Hematopoietic multipotent progenitor cell treated with erythropoietin and hydrocortisone succinate and interleukin-3 and kit ligand, for 17 days (in vitro differentiated cells): ENCODE measurements around the gene NCOA4.
"Not testable (repeated sequence)": the region's sequence is repeated elsewhere in the genome, so short reads cannot be mapped to it uniquely, and the experiment has no call there.

Source experiments
- DNase-seq: peaks from one replicate; pipeline ENCODE4 v3.0.0-alpha.2; 2015; ENCODE audit warnings: low spot score

The NCOA4 gene

DNA sequence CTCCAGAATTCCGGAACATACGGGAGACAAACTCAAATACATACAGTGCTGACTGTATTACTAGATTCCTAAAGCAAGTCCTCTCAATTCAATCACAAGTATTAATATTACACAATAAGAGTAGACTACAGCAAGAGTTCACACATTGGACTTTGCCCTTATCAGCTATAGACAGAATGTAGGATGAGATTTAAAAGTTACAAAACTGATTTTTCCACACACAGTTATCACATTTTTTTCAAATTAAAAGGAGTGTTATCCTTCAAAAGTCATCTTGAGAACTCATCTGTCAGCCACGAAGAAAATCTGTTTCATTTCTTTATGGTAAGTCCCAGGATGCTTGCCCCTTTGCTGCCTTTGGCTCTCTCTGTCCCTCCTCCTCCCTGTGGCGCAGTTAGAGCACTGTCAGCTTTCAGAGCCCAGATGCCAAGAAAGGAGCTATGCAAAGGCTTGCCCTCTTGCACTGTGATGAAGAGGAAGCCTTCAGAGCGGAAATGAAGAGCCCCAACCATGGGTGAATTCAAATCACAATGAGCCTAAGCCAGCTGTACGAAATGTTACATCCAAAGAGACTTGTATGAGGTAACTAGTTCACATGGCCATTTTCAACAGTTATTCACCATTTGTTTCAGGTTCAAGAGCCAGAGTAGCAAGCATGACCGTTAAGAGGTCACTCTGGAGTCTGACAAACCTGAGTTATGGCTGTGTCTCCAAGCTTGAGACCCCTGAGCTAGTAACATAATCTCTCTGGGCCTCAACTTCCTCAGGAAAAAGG lies 10.7 kb downstream of the NCOA4 start:
- peak; percentile 84 for DNase-seq

DNA sequence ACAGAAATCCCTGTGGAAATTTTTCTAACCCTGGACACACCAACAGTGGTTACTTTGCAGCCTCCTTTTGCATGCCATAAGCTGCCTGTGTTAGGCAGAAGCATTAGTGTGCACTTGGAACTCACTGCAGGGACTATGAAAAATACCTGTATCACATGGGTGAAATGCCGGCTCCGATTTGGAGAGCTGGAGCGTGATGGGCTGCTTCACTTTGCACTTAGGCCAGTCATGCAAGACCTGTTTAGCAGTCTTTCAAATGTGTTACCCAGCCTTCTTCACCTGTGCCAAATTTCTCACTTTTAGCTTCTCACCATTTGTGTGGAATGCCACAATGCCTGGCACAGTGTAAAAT lies 11.3 kb downstream of the NCOA4 start:
- peak; percentile 64 for DNase-seq

DNA sequence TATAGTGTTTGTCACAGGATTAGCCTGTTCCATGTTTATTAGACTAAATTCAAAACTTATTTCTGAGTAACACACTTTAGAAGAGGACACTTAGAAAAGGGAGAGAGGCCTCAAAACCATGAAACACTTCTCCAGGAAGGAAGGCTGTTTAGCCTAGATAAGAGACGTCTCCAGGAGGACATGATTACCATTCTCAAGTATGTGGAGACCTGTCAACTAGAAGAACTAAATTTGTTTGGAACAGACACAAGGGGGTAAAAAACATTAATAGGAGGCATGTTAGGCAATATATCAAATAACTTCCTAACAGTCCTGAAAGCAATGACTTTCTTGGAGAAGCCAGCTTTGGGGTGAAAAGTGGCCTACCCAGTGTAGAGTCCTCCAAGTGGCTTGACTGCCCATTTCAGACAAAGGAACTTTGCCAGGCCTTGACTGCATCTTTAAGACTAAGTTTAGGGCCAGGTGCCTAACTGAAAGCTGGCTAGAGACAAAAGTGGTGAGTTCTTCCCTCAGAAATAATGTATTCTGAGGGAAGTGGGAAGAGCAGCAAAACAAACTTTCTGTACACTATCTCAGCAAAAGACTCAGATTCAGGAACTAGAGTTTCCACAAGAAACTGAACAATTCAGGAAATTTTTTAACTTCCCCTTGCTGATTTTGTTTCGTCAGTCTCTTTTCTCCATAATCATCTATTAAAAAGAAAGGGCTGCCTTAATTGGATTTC lies 11.8 kb downstream of the NCOA4 start:
- DNase-seq: peak; percentile 83

DNA sequence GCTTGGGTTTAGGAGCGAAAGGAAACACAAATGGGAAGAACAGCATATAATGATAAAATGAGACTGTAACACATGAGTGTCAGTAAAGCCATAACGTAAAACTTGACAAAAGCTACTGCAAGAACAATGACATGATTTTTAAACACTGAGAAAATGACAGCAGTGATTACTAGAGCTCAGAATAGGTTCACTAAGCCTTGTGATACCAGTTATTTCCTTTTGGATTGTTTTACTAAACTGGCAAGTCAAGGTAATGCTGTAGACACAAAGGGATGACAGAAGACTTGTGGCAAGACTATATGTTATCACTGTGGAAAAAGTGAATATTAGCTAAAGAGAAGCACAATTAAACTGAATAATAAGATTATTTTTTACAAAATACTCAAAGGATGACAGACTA lies 12.7 kb downstream of the NCOA4 start:
- DNase-seq: no peak

DNA sequence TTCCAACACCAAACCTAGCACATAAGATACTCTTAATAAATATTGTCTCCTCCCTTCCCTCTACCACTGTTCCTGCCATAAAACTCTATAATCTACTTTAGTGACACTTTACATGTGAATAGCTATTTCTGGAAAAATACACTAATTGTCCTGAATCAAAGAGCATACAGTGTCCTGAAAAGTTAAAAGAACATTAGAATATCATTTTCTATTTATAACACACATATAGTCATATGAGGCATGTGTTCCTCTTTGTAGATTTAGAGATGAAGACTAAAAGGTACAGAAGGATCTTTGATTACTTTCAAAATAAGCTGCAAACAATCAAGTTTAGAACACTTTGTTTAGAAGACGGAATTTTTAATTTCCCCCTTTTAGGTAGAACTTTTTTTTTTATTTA lies 13.6 kb downstream of the NCOA4 start:
- peak; percentile 35 for DNase-seq

DNA sequence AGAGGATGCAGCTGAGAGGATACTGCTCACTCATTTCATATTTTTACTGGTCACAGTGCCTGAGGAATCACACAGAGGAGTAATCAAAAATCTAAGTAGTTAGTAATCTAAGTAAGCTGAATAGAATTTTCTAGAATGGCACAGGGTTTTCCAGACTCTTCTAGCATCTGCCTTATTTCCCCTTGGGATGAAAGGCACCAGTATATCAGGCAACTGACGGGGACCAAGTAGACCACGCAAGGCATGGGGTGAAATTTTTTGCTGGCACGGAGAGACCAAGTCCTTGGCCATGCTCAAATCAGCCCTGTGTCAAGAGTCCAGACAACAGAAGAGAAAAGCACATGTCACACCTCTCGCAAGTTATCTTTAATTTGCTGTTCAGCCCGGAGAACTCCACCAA lies 14.2 kb downstream of the NCOA4 start:
- DNase-seq: peak; percentile 52

DNA sequence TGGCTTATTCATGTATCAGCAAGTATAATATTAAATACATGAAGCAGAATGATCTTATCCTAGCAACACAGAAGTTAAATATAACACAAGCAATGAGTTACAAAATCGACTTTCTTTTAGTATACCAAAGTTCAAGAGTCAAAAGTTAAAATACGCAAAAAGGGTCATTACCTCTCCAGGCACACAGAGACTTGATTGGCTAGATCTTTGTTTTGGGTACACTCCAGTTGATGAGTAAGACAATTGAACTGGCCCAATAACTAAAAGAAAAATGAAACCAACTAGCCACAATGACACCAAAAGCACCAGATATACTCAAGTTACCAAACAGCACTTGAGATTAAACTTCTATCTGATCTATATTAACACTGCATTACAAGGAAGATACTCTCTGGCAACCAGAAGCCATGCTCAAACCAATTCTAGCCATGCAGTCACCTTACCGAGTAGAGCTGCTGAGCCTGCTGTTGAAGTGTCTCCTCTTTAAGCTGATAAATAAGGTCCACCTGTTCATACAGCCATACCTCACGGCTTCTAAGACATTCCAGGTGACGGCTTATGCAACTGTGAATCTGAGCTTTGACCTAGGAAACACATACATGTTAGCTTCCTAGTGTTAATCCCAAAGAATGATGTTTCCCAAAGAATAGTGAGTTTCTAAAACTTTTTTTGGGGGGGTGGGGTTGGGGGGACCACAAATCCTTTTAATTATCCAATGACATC lies 15.6 kb downstream of the NCOA4 start:
- peak; percentile 48 for DNase-seq

DNA sequence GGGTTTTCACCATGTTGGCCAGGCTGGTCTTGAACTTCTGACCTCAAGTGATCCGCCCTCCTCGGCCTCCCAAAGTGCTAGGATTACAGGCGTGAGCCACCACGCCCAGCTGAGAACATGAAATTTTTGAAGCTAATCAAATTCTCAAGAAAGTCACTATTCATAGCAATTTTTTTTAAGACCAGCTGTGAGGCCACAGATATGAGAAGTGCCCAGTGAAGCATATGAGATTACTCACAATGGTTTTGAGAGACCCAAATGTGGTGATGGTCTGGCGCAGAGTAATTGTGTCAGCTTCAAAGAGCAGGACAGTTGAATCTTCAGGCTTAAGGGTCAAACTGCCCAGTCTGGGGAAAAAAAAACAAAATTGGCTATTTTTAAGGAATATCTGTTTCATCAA lies 16.2 kb downstream of the NCOA4 start:
- peak; percentile 59 for DNase-seq

DNA sequence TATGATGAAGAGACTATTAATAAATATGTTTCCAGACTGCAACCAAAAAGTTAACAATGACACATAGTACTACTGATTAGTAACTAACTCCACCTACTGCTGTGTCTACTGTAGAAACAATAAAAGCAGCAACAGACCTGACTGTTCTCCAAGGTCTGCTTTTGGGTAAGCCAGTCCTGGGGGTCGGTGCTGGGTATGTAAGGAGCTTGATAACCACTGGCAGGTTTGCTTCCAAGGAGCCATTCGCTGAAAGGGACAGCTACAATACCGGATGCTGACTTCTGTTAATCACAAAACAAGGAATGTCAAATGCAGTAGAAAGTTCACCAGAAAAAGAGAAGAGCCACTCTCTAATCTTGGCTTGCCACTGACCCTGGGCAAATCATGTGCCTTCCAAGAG lies 17.7 kb downstream of the NCOA4 start:
- peak; percentile 15 for DNase-seq

DNA sequence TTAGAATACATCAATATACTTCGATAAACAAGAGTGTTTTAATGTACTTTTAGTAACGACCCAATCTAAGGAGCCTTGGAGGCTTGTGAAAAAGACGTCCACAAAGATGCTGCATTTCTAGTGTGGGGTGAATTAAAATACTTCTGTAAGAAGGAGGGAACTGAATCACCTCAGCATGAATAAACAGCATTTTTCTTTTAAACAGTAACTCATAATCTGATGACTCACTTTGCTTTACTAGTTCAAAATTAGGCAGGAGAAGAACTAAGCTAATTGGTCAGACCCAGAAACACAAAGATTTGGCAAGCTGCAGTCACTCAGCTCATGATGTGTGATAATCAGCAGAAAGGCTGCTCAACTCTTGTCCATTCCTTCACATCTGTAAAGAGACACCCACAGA lies 24.2 kb downstream of the NCOA4 start:
- DNase-seq: peak; percentile 62

DNA sequence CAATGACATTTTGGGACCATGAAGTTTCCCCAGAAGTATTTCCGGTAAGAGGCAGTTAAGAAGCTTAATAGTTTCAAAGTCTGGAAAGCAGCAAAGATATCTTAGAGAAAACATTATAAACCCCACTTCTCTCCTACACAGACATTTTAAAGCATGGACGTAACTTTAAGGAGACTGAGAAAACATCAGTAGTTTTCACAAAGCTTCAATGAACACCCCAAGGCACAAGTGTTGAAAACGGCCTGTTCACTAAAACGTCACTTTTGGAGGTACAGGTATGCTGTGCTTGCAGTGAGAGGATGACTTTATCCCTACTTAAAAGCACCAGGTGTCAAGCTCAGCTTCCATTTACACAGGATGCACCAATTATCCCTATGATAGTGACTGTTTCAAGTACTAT lies 25.0 kb downstream of the NCOA4 start:
- DNase-seq: no peak

DNA sequence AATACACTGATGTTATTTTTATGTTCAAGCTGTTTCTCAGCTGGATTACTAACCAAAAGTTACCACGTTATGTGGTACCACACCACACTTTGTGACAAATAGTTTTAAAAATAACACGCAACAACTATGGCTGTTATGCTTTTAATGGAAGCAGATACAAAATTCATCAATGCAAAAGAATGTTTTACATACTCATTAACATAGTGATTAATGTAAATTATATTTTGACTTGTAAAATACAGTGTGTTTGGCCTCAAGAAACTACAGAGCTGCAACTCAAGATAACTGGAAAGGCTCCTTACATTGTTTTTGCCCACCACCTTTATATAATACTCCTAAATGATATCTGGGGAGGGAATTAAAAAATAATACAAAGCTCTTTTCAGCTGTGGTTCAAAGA lies 25.5 kb downstream of the NCOA4 start:
- DNase-seq: no peak

DNA sequence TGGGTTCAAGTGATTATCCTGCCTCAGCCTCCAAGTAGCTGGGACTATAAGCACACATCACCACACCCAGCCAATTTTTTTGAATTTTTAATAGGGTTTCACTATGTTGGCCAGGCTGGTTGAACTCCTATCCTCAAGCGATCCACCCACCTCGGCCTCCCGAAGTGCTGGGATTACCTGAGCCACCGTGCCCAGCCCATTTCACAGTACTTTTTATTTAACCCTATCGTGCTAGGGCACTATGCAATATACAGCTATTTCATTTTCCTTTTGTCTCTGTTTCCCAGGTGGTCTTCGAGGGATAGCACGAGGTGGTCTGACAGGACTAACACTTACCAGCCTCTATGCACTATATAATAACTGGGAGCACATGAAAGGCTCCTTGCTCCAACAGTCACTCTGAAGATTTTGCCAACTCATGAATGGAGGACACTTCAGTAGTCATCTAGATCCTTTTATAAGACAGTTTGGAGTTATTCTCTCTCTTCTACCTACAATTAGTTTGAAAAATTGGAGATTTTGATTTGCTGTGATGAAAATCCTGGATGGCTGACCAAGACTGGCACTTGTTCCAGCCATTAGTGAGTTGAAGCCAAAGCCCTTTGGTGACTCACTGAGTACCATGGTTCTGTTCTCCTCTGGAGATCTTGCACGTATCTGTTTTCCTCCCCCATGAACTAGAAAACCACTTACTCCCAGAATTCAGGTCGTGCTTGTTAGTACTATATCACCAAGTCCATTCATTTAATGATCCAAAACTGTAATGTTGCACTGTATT lies 27.3 kb downstream of the NCOA4 start:
- peak; percentile 70 for DNase-seq

DNA sequence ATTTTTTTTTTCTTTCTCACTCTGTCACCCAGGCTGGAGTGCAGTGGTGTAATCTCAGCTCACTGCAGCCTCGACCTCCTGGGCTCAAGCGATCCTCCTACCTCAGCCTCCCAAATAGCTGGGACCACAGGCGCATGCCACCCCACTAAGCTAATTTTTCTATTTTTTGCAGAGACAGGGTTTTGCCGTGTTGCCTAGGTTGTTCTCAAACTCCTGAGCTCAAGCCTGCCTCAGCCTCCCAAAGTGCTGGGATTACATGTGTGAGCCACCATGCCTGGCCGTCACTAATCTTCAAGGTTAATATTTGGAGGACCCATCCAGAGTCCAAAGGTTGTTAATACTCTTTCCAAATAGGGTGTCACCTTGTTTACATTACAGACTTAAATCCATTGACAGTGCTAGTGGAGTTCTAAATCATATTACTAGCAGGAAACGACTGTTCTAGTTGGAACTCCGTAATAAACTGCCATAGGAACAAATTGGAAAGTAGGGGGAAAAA lies 28.2 kb downstream of the NCOA4 start:
- peak; percentile 65 for DNase-seq

DNA sequence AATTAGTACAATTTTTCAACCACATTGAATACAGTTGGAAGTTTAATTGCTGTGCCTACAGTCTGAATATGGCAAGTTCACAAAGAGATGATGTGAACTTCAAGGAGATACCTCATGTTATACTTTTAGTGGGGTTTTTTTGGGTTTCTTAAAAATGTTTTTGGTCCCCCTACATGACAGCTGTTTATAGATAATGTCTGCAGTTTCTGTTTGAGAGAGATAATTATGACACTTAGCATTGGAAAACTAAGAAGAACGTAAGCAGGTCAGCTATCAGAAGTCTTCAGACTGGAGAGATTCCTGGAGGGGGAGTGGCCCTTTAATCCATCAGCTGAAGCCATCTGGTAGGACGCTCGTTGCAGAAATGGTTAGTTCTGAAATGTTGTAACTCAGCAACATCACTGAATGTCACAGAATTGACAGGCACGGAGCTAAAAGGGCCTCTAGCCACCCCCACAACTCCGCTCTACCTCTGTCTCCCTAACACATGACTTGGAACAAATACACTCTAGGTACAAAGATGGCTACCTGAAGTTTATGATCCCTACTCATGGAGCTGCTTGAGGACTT lies 29.2 kb downstream of the NCOA4 start:
- DNase-seq: peak; percentile 94

DNA sequence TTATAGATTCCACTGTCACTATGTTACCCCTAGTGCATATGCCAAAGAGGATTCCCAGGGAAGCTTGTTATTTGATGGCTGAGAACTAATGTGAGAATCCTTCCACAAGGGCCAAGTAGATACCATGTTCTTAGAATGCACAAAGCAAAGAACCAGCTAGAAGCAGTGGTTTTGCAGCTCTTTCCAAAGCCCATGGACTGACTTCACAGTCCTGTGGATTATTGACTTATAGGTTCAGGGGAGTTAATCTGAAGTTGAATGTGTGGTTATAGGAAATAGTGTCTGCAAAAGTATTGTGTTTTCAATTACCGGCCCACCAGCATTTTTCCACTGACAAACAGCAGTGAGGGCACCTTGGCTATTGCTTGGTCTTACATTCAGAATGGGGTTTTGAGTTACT lies 29.9 kb downstream of the NCOA4 start:
- peak; percentile 73 for DNase-seq

DNA sequence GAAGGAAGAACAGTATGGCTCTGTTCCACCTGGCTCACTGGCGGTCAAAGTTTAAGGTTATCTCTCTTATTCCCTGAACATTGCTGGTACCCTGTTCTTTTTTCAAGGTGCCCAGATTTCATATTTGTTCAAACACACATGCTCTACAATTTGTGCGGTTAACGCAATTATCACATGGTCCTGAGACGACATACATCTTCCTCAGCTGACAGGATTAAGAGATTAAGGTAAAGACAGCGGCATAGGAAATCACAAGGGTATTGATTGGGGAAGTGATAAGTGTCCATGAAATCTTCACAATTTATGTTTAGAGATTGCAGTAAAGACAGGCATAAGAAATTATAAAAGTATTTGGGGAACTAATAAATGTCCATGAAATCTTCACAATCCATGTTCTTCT lies 30.5 kb downstream of the NCOA4 start:
- DNase-seq: not testable (repeated sequence)

DNA sequence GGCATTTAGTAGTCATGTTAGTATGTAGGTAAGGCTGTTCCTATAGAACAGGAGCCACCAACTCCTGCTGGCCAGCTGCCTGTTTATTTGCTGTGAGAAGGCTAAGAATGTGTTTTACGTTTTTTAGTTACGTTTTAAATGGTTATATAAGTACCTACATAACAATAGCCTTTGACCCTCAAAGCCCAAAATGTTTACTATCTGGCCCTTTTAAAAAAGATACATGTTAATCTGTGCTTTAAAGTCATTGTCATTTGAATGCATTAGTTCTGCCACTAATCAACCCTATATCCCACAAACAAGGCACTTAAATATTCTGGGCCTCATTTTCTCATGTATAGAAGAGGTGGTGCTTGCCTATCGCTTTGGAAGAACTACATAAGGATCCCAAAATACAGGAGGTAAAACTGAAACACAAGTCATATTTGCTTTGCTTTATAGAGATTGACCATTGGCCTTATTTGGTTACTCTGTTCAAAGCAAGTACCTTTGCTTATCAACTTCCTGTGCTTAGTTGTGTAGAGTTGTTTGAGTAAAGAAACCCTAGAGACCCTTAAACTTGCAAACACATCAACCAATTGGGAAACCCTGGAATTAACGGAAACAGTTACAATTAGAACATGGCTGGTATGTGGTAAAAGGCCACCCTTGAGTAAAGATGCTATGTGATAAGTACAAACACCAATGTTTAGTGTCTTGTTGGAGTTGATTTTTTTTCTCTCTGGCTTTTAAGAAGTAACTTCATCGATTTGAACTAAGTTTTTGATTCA lies 32.2 kb downstream of the NCOA4 start:
- no peak for DNase-seq

DNA sequence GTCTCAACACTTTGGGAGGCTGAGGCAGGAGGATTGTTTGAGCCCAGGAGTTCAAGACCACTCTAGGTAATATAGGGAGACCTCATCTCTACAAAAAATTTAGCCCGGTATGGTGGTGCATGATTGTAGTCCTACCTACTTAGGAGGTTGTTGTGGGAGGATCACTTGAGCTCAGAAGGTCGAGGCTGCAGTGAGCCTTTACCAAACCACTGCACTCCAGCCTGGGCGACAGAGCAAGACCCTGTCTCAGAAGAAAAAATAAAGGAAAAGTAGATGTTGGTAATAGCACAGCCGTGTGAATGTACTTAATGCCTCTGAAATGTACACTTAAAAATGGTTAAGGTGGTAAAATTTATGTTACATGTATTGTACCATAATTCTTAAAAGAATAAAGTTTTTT lies 32.9 kb downstream of the NCOA4 start:
- no peak for DNase-seq

DNA sequence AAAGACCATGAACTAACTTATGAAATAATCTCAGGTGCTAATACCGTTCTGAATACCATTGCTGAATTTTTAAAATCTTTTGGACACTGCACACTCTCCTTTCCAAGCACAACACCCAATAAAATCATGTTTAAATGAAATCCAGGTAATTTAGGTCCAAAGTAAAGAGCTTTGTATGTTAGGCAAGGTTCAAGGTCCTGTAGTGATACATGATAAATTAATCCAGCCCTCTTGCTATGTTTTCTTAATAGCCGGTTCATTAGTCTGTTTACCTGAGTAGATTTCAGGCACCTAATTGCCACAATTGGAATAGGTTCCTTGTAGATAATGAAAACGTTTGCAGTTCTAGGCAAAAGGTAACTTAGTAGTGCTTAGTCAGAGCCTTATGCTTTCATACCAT lies 44.8 kb downstream of the NCOA4 start:
- DNase-seq: not testable (repeated sequence)

DNA sequence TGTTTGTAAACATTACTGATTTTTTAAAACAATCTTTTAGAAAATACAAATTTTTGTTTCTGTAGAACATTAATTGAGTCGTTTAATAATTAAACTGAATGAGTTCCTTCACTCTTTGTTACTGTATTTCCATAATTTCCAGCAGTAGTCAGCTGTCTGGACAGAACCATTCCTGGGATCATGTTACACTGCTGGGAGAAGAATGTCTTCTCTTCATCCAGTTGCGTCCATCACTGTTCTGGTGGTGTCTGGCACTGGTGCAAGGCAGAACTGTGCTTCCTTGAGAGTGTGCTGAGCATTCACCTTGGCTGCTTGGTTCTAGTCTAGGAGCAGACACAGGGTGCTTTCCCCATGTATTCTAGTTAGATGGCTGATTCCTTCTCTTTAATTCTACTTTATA lies 46.0 kb downstream of the NCOA4 start:
- DNase-seq: not testable (repeated sequence)
